Gastroesophageal sphincter (tissue), 3 donors: ENCODE results near the gene SNRNP70.

Experiments used
- EP300 ChIP-seq: sonication (generic); formaldehyde crosslinking; IDR thresholded peaks from one replicate; pipeline ENCODE4 v1.6.1; 2017; ENCODE audit warnings: antibody characterized with exemption, mild to moderate bottlenecking
- POLR2A ChIP-seq, 2 donors: fragments of 450-650 bp; IDR thresholded peaks; one replicate each; pipeline ENCODE4 v1.6.1; 2017; ENCODE audit warnings: antibody characterized with exemption in 2 of 2, mild to moderate bottlenecking in 2 of 2, moderate library complexity in 1 of 2
- TF ChIP-seq, protein P1 (sequence below), 4 experiments: fragments of 200-600 bp in 2 of 4; fragments of 450-650 bp in 2 of 4; sonication (generic) in 1 of 4; IDR thresholded peaks; one replicate each; pipeline ENCODE4 v1.5.1; 2017 to 2019; ENCODE audit warnings: antibody characterized with exemption in 4 of 4, mild to moderate bottlenecking in 2 of 4, moderate library complexity in 2 of 4

GRCh38 chr19:49104229-49104864 is 19.1 kb downstream of the SNRNP70 start:
- TF ChIP-seq, protein P1, sequence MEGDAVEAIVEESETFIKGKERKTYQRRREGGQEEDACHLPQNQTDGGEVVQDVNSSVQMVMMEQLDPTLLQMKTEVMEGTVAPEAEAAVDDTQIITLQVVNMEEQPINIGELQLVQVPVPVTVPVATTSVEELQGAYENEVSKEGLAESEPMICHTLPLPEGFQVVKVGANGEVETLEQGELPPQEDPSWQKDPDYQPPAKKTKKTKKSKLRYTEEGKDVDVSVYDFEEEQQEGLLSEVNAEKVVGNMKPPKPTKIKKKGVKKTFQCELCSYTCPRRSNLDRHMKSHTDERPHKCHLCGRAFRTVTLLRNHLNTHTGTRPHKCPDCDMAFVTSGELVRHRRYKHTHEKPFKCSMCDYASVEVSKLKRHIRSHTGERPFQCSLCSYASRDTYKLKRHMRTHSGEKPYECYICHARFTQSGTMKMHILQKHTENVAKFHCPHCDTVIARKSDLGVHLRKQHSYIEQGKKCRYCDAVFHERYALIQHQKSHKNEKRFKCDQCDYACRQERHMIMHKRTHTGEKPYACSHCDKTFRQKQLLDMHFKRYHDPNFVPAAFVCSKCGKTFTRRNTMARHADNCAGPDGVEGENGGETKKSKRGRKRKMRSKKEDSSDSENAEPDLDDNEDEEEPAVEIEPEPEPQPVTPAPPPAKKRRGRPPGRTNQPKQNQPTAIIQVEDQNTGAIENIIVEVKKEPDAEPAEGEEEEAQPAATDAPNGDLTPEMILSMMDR (IDR thresholded peaks at IDR 0.05), result no peak
- TF ChIP-seq EP300 (no peak), POLR2A (IDR thresholded peaks at IDR 0.05) (no peak)
